GM10266 (cell line): Measurements from ENCODE around the gene PAOX.
"Not testable (repeated sequence)": the region's sequence is repeated elsewhere in the genome, so short reads cannot be mapped to it uniquely, and the experiment has no call there.

Experiments used
- DNase-seq: peaks from one replicate; pipeline ENCODE4 v3.0.0; 2012; ENCODE audit errors: extremely low spot score
- CTCF ChIP-seq: IDR thresholded peaks from 2 replicates; pipeline ENCODE4 v1.5.1; 2012; ENCODE audit warnings: mild to moderate bottlenecking, low read depth; ENCODE audit not compliant: control insufficient read depth, insufficient read depth; ENCODE audit errors: missing control alignments

PAOX gene

GRCh38 chr10:133366130-133366478, 13.0 kb upstream of the PAOX start:
- no peak for DNase-seq
- no peak for TF ChIP-seq CTCF

GRCh38 chr10:133366751-133367150, 12.3 kb upstream of the PAOX start:
- no peak for DNase-seq
- TF ChIP-seq CTCF = no peak

- not testable (repeated sequence) for DNase-seq
Observed at GRCh38 chr10:133367461-133367860, 11.6 kb upstream of the PAOX start.

DNA sequence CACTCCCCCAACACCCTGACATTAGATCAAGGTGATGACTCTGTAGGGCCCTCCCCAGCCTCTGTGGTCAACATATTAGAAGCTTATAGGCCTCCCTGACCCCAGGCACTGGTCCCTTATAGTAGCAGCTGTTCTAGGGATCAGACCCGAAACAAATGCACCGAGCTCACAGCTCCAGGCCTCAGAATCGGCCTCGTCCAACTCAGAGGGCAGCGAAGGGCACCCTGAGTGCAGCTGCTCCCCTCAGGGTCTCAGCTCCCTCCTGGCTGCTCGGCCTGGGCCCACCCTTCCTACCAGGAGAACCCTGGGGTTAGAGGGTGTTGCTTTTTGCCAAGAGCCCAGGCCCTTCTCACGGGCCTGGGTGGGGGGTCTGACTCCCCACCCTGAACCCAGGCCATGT, 10.9 kb upstream of the PAOX start:
- no peak for TF ChIP-seq CTCF
- no peak for DNase-seq

- DNase-seq = no peak
- TF ChIP-seq CTCF = no peak
Observed at GRCh38 chr10:133370030-133370786, 8.9 kb upstream of the PAOX start.

DNA sequence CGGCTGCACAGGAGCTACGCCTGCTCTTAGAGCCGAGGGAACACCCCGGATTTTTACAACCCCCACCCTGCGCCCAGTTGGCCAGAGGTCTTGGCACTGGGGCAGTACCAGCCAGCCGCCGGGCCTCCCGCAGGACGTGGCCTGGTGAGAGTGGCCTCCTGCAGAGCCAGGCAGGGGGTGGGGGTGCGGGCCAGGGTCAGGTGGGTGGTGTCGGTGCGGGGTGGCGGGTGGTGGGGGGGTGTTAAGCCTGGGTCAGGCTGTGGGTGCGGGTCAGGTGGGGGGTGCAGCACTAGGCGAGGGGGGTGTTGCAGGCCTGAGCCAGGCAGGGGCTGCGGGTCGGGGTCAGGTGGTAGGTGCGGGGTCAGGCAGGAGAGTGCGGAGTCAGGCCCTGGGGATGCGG, 6.6 kb upstream of the PAOX start:
- no peak for DNase-seq

DNA sequence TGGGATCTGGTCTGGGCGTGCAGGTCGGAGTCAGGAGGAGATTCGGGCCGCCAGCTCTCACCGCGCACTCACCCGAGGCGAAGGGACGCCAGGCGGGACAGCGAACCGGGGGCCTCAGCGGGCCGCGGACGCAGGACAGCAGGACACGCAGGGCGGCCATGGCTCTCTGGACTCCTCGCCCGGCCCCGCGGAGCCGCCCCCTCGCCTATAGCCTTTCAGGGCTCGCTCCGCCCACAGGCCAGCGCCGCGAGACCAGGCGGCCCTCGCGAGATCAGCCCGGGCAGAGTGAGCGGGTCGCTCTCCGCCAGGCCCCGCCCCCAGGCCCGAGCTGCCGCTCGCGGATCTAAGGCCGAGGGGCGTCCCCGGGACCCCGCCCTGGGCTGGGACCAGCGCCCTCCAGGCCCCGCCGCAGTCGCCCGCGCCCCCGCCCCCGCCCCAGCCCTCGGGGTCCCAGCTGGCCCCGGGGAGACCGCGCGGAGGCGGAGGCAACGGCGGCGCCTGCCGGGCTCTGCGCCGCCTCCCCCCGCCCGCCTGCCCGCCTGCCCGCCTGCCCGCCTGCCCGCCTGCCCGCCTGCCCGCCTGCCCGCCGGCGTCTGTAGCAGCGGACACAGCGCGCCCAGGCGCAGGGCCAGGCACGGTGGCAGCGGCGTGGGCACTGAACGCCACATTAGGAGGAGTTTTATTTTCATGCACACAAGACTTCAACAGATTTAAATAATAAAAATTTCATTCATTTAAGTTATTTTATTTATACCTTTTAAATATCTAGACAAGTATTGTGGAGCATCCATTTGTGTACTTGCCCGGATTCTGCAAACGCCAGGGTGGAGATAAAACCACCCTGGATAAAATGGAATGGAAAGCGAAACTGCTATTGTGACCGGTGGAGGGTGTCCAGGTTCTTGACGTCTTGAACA, 5.6 kb upstream of the PAOX start, which contains the start of gene ECHS1:
Gene ECHS1 (minus strand): TSS at position 181 of the 917 bp plus-strand sequence. CDS start 21 bp downstream, at position 160.
- DNase-seq = peak; percentile 100
- TF ChIP-seq CTCF = no peak

More for the DNA sequence above, 6.6 kb upstream of the PAOX start:
- TF ChIP-seq CTCF = no peak
